ENCODE data around the gene PLVAP.
A peak's percentile ranks its signal among the peaks of the same experiment; 100 is the strongest.

The PLVAP gene

DNA sequence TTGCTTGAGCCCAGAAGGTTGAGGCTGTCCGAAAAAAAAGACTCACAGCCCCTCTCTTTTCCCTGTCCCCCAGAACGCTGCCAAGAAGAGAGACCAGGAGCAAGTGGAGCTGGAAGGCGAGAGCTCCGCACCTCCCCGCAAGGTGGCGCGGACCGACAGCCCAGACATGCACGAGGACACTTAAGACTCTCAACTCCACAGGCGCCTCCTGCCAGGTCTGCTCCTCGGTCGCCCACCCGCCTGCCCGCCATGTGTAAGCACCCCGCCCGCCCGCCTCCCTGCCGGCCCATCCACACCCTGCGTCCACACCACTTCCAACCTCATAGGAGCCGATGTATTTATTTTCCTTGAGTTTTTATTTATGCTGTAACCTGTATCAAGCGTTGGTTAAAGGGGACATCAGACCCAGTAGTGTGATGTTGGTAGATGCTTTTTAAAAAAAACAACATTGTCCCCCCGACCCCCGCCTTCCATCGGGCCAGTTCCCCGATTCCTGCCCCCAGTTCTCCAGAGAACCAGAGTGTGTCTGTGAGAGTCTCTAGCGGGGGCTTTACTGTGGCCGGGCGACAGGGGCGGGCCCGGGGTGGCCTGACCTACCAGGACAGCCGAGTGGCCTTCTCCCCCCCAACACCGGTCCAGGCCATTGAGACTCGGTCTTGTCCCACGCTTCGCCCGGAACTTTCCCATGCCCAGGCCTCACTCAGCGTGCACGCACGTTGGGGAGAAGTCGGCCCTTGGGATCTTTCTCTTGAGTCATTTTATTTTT is 57.5 kb downstream of the PLVAP start:
- DNase-seq, result no peak

DNA sequence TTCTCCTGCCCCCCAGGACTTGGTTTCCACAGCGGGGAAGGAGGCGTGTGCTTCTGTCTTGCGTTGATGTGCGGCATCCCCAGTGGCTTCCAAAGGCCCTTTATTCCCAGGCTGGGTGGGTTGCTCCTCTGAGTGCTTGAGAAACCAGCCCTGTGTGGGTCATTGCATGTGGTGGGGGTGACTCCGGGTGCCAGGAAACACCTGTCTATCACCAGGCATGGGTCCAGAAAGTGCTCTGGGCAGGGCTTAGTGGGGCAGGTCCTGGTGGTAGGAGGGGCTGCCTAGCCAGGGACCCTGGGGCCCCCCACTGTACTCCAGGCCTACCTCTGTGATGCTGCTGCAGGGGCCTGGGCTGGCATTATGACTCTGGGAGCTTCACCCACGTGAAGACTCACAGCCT is 58.2 kb downstream of the PLVAP start:
- no peak for DNase-seq

DNA sequence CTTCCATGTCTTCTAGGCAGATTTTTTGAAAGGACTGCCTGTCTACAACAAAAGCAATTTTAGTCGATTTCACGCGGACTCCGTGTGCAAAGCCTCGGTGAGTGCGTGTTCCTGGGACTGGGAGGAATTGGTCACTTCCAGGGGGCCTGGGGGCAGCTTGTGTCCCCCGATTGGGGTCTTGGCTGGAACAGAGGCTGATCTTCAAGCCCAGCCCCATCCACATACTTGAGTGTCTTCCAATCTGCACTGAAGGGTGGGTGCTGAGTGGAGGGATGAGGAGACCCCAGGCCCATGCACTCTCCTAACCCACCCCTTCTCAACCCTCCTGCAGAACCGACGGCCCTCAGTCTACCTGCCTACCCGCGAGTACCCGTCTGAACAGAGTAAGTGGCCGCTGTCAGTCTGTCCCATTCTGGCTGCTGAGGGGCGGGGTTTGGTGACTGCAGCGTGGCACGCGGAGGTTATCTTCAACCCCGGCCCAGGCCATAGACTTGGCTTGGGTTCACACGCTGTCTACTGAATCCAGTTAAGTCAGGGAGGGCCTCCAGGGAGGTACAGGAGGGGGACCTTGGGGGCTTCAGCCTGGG is 63.0 kb downstream of the PLVAP start:
- no peak for DNase-seq

DNA sequence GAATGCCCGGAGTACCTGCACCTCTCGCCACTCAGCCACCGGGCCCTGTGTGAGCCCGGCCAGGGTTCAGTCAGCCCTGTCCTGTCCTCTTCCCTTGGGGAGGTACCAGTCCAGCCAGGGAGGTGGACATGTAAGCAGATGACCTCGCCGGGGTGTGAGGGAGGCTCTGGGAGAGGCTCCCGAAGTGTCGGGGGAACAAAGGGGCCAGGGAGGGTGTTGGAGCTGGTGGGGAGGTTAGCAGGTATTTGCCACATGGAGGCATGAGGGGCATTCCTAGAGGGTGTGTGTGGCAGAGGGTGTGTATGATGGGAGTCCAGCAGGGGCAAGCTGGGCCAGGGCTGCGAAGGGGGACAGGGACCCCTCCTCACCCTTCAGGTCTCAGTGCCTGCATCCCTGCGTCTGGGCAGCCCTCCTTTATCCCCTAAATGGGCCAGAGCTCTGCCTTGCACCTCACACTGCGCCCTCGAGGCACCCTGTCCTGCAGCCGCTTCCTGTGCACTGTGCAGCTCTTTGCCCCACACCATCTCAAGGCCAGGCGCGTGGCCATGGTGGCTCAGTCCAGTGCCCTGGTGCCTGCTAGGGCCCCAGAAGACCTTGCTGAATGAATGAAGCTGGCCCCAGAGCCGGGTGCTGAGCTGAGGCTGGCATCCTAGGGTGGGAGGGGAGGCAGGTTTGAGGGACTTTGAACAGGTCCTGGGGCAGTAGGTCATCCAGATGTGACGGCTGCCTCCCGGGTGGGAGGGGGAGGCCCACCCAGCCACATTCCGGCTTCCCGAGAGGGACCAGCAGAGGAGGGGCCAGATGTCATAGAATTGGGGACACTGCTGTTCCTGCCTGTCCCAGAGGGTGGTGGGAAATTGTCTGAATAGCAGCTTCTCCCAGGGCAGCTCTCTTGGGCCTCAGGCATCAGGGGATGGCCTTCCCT is 64.7 kb downstream of the PLVAP start:
- no peak for DNase-seq

DNA sequence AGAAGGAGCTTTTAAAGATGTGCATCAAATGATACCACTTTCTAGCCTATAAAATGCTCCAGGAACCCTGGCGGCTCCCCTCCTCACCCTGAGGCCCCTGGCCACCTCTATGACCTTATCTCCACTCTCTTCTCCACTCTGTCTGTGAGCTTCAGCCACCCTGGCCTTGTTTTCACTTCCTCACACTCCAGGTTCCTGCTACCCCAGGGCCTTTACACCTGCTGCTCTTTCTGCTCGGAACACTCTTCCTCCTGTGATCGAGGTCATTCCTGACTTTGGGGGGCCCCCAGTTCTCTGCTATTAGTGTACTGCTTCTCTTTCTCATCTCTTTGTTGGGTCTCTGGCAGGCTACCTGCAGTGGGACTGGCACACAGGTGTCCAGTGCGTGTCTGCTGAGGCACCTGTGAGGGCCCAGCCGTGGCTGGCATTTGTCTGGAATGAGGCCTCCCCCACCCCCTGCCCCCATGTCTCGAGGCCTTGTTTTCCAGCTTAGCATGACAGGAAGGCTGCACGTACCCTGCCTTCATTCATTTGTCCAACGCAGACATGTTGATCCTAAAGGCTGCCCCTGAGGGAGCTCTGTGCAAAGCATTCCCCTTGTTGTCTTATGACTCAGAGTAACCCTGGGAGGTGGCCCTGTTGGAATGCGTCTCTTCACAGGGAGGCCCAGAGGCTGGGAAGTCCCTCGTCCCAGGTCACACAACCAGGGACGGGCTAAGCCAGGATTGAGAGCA is 65.5 kb downstream of the PLVAP start:
- no peak for DNase-seq

DNA sequence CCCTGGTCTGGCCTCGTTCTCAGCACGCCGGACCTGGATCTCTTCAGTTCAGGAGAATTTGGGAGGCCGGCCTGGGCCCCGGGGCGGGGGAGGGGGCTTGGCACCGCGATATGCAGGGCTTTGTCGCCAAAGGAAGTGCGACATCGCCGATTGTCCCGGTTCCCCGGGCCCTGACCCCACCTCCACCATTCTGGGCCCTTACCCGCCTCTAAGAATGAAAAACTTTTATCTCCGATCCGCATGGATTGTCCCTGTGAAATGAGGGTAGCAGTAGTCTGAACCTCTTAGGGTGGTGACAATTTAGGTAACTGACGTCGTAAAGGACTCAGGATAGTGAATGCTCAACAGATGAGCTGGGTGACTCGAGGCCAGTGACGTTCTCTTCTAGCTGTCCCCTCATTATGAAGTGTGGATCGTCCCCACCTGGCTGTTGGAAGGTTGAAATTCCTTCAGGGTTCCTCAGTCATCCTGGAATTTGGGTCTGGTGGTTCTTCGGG is 67.1 kb downstream of the PLVAP start:
- DNase-seq, result no peak

DNA sequence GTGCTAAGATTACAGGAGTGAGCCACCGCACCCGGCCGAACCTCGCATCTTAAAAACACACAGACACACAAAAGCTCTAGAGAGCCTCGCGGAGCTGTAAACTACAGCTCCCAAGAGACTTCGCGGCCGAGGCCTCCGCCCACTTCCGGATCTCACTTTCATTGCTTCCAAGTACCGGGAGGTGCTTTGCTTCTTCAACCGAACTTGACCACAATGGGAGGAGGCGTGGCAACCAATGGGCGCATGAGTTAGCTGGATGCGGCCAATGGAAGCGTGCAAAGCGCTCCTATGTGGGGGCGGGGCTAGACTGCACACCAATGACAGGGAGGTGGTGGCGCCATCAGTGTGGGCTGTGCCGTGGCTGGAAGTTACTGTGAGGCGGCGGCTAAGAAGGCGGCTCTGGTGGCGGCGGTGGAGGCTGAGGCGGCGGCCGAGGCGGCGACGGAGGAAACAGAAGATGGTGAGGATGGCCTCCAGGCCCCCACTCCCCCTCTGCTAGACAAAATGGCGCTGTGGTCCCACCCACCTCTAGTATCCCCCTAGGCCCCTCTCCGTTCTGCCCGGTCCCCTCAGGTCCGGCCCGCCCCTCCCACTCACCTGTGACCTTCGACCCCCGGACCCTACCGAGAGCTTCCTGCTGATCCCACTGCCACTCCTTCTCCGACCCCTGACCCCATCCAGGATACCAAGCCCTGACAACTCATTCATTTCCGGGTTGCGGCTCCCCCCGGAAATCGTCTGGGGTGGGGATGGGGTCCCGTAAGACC is 67.8 kb downstream of the PLVAP start, which contains the start of gene DDA1:
Gene DDA1, plus strand, starts transcription at position 366 of the 767 bp plus-strand sequence. Its CDS starts 92 bp downstream, at position 458.
- peak; percentile 97 for DNase-seq

DNA sequence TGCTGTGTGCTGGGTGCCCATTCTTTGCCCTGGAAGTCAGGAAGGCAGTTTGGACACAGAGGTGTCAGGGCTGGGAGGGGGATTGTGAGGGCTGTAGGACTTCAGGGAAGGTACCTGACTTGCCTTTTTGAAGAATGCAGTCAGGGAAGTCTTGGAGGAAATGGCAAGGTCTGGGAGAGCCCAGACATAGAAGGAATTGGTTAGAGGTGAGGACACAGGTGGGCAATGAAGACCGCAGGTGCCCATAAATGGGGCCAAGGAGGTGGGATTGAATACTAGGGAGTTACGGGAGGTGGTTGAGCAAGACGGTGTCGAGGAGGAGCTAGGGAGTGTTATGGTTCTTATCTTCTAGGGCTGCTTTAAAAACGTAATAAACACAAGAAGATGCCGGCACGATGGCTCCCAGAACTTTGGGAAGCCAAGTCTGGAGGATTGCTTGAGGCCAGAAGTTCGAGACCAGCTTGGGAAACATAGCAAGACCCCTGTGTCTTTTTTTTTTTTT is 69.2 kb downstream of the PLVAP start:
- DNase-seq, result no peak

DNA sequence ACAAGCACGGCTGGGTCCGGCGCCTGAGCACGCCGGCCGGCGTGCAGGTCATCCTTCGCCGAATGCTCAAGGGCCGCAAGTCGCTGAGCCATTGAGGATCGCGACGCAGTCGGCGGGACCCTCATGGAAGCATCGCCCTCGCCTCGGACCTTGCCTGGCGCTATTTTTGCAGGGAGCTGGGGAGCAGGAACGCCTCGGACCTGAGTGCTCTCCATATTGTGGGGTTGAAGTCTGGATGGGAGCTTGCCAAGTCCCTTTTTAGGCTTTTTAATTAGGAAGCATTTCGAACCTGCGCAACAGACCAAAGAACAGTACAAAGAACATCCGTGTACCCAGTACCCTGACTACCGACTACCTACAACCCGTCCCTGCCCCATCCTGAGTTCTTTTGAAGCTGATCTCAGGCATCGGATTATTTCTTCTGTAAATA is 70.8 kb downstream of the PLVAP start:
- no peak for DNase-seq

DNA sequence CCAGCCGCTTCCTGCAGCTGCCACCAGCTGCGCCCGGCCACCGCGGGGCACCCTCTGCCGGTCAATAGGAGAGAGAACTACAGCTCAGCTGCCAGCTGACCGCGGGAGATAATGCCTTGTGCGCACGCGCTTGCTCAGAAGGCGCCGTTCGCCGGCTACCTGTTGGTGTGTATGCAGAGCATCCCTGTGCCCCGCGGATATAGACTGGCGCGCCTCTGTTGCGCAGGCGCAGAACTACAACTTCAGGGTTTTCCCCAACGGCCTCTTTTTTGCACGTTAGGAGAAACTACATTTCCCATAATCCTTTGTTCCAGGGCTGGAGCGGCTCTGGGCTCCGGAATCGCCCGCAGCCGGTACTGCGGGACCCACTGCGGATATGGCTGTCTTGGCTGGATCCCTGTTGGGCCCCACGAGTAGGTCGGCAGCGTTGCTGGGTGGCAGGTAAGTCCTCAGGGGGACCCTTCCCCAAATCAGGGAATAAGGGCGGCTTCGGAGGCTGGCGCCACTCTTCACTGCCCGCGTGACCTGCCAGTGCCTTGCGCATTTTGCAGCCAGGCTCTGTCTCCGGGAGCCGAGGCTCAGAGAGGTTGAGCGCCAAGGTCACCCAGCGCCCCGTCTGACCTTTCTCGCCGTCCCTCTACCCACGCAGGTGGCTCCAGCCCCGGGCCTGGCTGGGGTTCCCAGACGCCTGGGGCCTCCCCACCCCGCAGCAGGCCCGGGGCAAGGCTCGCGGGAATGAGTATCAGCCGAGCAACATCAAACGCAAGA is 71.4 kb downstream of the PLVAP start, which contains the start of gene MRPL34:
Gene MRPL34, plus strand, starts transcription at position 356 of the 768 bp plus-strand sequence. Its CDS starts 21 bp downstream, at position 377.
- peak; percentile 85 for DNase-seq

DNA sequence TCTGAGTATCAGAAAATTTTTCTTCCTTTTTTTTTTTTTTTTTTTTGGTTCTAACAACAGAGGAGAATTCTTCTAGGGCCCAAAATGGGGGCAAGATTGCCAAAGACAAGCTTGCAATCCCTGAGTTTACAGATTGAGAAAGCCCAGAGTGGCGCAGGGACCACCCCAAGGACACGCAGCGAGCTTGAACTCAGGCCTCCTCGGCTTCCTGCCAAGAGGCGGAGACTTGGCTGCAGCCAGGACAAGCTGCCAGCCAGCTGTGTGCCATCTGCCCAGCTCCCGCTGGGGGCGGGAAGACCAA is 72.0 kb downstream of the PLVAP start:
- no peak for DNase-seq

DNA sequence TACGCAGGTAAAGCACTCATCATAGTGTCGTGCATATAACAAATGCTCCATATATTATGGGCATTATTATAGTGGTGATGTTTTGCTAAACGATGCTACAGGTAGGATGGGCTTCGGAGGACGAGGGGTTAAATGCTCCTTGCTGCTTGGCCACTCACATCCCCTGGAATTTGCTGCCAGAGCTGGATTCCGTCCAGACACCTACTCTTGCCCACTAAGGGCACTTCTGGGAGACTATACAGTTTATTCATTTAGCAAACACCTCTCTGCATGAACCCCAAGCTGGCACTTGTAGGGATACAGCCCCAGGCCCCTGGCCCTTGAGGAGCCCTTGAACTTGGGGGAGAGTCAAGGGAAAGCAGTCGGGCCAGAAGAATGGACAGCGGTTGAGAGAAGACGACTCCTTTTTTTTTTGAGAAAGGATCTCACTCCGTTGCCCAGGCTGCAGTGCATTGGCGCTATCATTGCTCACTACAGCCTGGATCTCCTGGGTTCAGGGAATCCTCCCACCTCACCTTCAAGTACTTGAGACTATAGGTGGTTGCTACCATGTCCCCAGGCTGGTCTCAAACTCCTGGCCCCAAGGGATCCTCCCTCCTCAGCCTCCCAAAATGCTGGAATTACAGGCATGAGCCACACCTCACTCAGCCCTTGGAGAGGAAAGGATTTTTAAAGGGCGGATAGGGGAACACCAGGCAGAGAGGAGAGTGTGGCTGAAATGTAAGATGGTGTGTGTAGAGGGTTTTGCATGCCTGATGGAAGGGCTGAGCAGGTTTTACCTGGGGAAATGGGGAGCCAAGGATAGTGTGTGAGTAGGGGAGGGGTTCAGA is 72.5 kb downstream of the PLVAP start:
- no peak for DNase-seq

DNA sequence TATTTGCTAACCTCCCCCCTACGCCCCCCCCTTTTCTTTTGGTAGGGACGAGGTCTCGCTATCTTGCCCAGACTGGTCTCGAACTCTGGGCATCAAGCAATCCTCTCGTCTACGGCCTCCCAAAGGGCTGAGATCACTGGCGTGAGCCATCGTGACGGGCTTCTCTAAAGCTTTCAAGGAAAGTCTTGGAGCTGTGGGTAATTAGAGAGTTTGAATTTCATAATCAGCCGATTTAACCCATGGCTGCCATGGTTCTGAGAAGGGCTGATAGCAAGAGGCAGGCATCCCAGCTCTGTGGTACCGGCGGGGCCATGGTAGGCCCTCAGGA is 73.2 kb downstream of the PLVAP start:
- DNase-seq, result no peak

DNA sequence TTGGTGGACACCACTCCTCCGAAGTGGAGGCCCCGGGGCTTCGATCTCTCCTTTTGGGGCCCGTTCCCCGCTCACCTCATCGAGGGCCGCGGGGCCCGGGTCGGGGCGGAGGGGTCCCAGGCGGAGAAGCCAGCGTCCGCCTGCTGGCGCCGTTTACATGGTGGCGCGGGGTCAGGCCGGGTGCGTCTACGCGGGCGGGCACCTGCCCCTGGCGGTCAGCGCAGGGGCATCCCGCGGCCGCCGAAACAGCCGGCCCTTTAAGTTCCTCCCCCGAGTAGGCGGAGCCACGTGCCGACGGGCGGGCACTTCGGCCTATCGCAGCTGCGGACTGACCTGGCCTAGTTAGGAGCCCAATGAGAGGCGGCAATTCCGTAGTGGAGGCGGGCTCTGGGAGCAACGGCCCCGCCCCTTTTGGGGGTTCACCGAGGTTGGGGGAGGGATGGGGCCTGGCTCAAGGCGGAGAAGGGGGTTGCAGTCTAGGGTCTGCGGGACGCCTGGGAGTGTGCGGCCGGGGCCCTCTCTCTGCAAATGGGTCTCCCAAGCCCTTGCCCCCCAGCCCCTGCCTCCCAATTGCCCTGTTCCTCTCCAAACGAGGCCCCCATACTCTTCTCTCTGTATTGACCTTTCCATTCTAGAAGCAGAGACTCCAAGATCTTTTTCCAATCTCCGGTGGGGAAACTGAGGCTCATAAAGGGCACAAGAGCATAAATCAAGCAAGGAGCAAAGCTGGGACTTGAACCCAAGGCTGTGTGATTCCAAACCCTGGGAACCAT is 73.8 kb downstream of the PLVAP start, which contains the start of gene ABHD8:
Gene ABHD8, minus strand, starts transcription at position 259 of the 773 bp plus-strand sequence. CDS start 1,809 bp downstream, outside the sequence.
- peak; percentile 87 for DNase-seq

DNA sequence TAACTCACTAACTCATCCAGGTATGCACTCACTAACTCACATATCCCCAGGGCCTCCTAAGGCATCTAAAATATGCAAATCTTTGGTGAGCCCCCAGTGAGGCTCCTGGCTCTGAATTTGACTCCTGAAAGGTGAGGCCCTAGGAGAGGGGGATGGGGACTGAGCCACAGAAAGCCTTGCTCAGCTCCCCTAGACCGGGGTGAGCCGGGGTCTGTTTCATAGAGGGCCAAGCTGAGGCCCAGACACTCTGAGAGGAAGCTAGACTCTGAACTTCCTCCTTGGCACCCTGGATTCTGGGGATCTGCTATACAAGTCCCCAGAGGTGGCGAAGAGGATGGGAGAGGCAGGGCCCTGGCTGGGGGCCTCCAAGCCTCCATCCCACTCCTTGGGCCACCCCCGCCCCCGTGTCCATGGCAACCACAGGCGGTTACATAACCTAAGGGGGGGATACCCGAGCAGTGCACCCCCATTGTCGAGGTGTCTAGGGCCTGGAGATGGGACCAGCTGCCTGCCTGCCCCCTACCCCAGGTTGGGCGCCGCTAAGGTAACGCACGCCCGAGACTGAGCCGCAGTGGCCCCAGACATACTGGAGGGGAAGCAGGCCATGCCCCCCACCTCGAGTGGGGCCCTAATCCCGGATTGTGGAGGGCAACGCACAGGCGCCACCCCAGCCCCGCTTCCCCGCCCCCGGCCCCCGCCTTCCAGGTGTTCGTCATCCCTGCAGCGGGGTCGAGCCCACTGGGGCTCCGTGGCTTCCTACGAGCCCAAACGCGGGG is 74.6 kb downstream of the PLVAP start:
- no peak for DNase-seq
